ENCODE data around the gene CCL23. TPM values are rescaled to one million over a fixed set of nuclear protein-coding genes. Genes with fewer than 3 reads are reported as not detected.

CCL23 gene
- total RNA-seq, 1 experiment from 2014 or later = not detected

- TF ChIP-seq POLR2AphosphoS5 (IDR thresholded peaks at IDR 0.05; ENCODE audit: low read depth, low read length) = no peak
- TF ChIP-seq REST (IDR thresholded peaks at IDR 0.05; ENCODE audit: insufficient read depth in 1 of 2, low read depth in 2 of 2, low read length in 1 of 2) = no peak
- TF ChIP-seq SIN3A (IDR thresholded peaks at IDR 0.05; ENCODE audit: borderline replicate concordance, insufficient read depth, low read depth, low read length) = no peak
- no peak for TF ChIP-seq TCF7L2 (IDR thresholded peaks at IDR 0.05; ENCODE audit: low read depth, low read length)
- no peak for TF ChIP-seq CTCF (IDR thresholded peaks at IDR 0.05)
- Histone ChIP-seq H3K4me3 (ENCODE audit: low read depth in 2 of 2, low read length in 2 of 2) (no peak overlapping the region), H3K27ac (ENCODE audit: low read length) (no peak overlapping the region), H3K27me3 (ENCODE audit: control insufficient read depth, insufficient read depth, low read length) (no peaks in the 10 kb centered on the region), H3K4me1 (ENCODE audit: control insufficient read depth, insufficient read depth, low read length) (peaks cover 5% of the 10 kb centered on the region; the same call in 1 of the 2 replicates), H3K36me3 (ENCODE audit: control insufficient read depth, insufficient read depth, low read length) (no peaks in the 10 kb centered on the region), H3K9me3 (ENCODE audit: control insufficient read depth, insufficient read depth, low read depth, low read length) (no peaks in the 10 kb centered on the region)
- no TSS peak for BruUV-seq (replicated peaks)
- intact Hi-C loops (cut with micrococcal nuclease; ENCODE audit: unreplicated experiment) (no loop called here), in situ Hi-C loops (cut with HindIII; ENCODE audit: low pct_unique_long_range_greater_than_20kb, low sequenced_read_pairs) (no loop called here)
- ATAC-seq (no peak), DNase-seq (ENCODE audit: low read depth, low spot score) (no peak)
- ChIA-PET POLR2A (no interaction called here), CTCF (no interaction called here)
Observed at GRCh38 chr17:35972945-35973332, 44.8 kb downstream of the CCL23 start.

- CTCF ChIA-PET = no interaction called here
- intact Hi-C loops (cut with micrococcal nuclease; ENCODE audit: unreplicated experiment) = no loop called here
- H3K27me3 ChIP-seq (ENCODE audit: control insufficient read depth, insufficient read depth, low read length) = no peaks in the 10 kb centered on the region
Observed at GRCh38 chr17:35972535-35972934, 45.2 kb downstream of the CCL23 start.

More at GRCh38 chr17:35972535-35972934, 45.2 kb downstream of the CCL23 start:
- no peaks in the 10 kb centered on the region for H3K36me3 ChIP-seq (ENCODE audit: control insufficient read depth, insufficient read depth, low read length)
- H3K9me3 ChIP-seq (ENCODE audit: control insufficient read depth, insufficient read depth, low read depth, low read length) = no peaks in the 10 kb centered on the region
- DNase-seq (ENCODE audit: low read depth, low spot score) = no peak
- in situ Hi-C loops (cut with HindIII; ENCODE audit: low pct_unique_long_range_greater_than_20kb, low sequenced_read_pairs) = no loop called here
- TF ChIP-seq REST (IDR thresholded peaks at IDR 0.05; ENCODE audit: insufficient read depth in 1 of 2, low read depth in 2 of 2, low read length in 1 of 2) (no peak), CTCF (IDR thresholded peaks at IDR 0.05) (no peak), TCF7L2 (IDR thresholded peaks at IDR 0.05; ENCODE audit: low read depth, low read length) (no peak), SIN3A (IDR thresholded peaks at IDR 0.05; ENCODE audit: borderline replicate concordance, insufficient read depth, low read depth, low read length) (no peak), POLR2AphosphoS5 (IDR thresholded peaks at IDR 0.05; ENCODE audit: low read depth, low read length) (no peak)
- BruUV-seq (replicated peaks) = no TSS peak
- no peak overlapping the region for H3K27ac ChIP-seq (ENCODE audit: low read length)
- H3K4me3 ChIP-seq (ENCODE audit: low read depth in 2 of 2, low read length in 2 of 2) = no peak overlapping the region
- POLR2A ChIA-PET = no interaction called here
- no peak for ATAC-seq
- peaks cover 5% of the 10 kb centered on the region; the same call in 1 of the 2 replicates for H3K4me1 ChIP-seq (ENCODE audit: control insufficient read depth, insufficient read depth, low read length)

Data from Panc1 (cell line).